ACC112 (cell line): ENCODE data around the gene IL12RB2.
A peak's percentile ranks its signal among the peaks of the same experiment; 100 is the strongest.
"Not testable (repeated sequence)": the region's sequence is repeated elsewhere in the genome, so short reads cannot be mapped to it uniquely, and the experiment has no call there.

Source experiments
- H2AFZ ChIP-seq: fragments of 200-600 bp; sonication (generic); one replicate; pipeline ENCODE4 v1.6.0; 2017; ENCODE audit warnings: antibody characterized with exemption, low read length; ENCODE audit not compliant: unreplicated experiment
- H3K27ac ChIP-seq: fragments of 200-600 bp; sonication (generic); 2 replicates; pipeline ENCODE4 v1.5.1; 2014; ENCODE audit warnings: low read depth, mild to moderate bottlenecking, antibody characterized with exemption, low read length, moderate library complexity
- H3K27me3 ChIP-seq: fragments of 200-600 bp; sonication (generic); 2 replicates; pipeline ENCODE4 v1.6.1; 2014; ENCODE audit warnings: mild to moderate bottlenecking, antibody characterized with exemption, low read length, moderate library complexity, mixed read lengths; ENCODE audit not compliant: insufficient read depth
- H3K36me3 ChIP-seq: fragments of 200-600 bp; sonication (generic); 2 replicates; pipeline ENCODE4 v1.6.1; 2016; ENCODE audit warnings: mild to moderate bottlenecking, antibody characterized with exemption, low read length, moderate library complexity, mixed read lengths; ENCODE audit not compliant: insufficient read depth
- H3K4me1 ChIP-seq: fragments of 200-600 bp; sonication (generic); one replicate; pipeline ENCODE4 v1.6.1; 2016; ENCODE audit warnings: low read length, mixed read lengths; ENCODE audit not compliant: insufficient read depth, unreplicated experiment, control insufficient read depth
- H3K4me3 ChIP-seq: fragments of 200-600 bp; sonication (generic); 2 replicates; pipeline ENCODE4 v1.5.1; 2014; ENCODE audit warnings: mild to moderate bottlenecking, low read depth, low read length
- H3K79me2 ChIP-seq: fragments of 200-600 bp; sonication (generic); one replicate; pipeline ENCODE4 v1.6.0; 2016; ENCODE audit warnings: low read length; ENCODE audit not compliant: control insufficient read depth, unreplicated experiment, insufficient read depth

The IL12RB2 gene

DNA sequence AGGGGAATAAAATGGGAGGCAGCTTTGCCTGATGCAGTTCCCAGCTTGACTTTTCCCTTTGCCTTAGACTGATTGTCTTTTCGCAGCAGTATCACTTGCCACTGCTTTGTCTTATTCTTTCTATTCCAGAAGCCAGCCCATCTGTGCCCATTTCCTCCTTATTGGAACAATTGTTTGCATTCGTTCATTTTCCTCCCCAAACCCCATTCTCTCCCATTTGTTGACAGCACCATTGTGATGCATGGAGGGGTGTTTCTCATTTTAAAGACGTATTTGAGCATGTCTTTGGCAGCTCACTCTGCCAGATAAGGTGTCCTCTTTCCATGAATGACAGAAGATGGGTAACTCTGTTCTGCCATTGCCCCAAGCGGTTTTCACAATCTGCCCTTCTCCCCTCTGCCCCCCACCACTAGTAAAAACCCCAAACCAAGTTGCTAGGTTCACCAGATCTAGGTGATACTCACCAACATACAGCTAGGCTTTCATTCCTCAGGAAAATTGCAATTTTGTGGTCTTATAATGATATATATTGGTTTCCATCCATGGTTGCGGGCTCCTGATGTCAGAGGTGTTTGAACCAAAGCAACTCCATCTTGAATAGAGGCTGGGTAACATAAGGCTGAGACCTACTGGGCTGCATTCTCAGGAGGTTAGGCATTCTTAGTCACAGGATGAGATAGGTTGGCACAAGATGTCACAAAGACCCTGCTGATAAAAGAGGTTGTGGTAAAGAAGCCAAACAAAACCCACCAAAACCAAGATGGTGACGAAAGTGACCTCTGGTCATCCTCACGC, 91.7 kb downstream of the IL12RB2 start:
- Histone ChIP-seq H3K79me2 (no peaks in the 10 kb centered on the region), H3K4me1 (peaks cover 13% of the 10 kb centered on the region), H3K27ac (no peak overlapping the region), H3K27me3 (no peaks in the 10 kb centered on the region), H2AFZ (no peak overlapping the region), H3K36me3 (peaks cover 3% of the 10 kb centered on the region; the same call in 1 of the 2 replicates), H3K4me3 (no peak overlapping the region)

DNA sequence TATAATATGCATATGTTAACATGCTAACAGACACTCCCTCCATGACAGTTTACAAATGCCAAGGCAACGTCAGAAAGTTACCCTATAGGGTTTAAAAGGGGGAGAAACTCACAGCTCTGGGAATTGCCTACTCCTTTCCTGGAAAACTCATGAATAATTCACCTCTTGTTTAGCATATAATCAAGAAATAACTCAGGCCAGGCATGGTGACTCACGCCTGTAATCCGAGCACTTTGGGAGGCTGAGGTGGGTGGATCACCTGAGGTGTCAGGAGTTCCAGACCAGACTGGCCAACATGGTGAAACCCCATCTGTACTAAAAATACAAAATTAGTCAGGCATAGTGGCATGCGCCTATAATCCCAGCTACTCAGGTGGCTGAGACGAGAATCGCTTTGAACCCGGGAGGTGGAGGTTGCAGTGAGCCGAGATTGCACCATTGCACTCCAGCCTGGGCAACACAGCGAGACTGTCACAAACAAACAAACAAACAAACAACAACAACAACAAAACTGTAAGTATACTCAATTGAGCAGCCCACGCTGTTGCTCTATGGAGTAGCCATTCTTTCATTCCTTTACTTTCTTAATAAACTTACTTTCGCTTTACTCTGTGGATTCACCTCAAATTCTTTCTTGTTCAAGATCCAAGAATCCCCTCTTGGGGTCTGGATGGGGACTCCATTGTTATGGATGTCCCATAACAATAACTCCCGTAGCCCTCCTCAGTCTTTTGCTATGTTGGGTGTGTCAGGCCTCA, 92.5 kb downstream of the IL12RB2 start:
- H3K27ac ChIP-seq, H3K79me2 ChIP-seq, H3K36me3 ChIP-seq, H3K4me3 ChIP-seq, H2AFZ ChIP-seq, H3K27me3 ChIP-seq: not testable (repeated sequence)
- H3K4me1 ChIP-seq: peaks cover 20% of the 10 kb centered on the region

DNA sequence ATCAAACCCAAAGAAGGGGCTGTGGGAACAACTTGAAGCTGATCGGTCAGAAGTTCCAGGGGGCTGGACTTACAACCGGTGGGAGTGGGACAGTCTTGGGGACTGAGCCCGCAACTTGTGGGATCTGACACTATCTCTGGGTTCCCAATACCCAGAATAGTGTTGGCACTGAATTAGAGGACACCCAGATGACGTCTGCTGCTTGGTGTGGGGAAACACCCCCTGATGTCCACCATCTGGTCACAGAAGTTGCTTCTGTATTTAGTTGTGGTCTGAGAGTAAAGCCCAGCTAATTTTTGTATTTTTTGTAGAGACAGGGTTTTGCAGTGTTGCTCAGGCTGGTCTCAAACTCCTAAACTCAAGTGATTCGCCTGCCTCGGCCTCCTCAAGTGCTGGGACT, 93.8 kb downstream of the IL12RB2 start:
- no peak overlapping the region for H2AFZ ChIP-seq
- H3K36me3 ChIP-seq: peaks cover 3% of the 10 kb centered on the region; the same call in 1 of the 2 replicates
- H3K27me3 ChIP-seq: no peaks in the 10 kb centered on the region

DNA sequence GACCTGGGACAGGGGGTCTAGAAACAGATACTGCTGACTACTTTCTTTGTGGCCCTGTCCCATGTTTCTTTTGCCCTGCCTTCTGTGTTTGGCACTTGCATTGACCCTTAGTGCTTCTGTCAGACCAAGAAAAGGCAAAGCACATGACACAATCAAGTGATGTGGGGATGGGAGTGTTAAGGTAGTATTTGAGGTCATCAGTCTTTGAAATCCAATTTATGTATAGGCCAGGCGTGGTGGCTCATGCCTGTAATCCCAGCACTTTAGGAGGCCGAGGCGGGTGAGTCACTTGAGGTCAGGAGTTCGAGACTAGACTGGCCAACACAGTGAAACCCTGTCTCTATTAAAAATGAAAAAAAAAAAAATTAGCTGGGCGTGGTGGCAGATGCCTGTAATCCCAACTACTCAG, 96.5 kb downstream of the IL12RB2 start:
- Histone ChIP-seq H3K4me1 (peaks cover 20% of the 10 kb centered on the region), H3K4me3 (no peak overlapping the region), H3K27me3 (no peaks in the 10 kb centered on the region), H3K27ac (peak overlapping the region; percentile 44), H3K36me3 (no peaks in the 10 kb centered on the region), H2AFZ (no peak overlapping the region), H3K79me2 (no peaks in the 10 kb centered on the region)

More for the DNA sequence above, 93.8 kb downstream of the IL12RB2 start:
- H3K27ac ChIP-seq: no peak overlapping the region
- peaks cover 20% of the 10 kb centered on the region for H3K4me1 ChIP-seq
- no peak overlapping the region for H3K4me3 ChIP-seq
- H3K79me2 ChIP-seq: no peaks in the 10 kb centered on the region

DNA sequence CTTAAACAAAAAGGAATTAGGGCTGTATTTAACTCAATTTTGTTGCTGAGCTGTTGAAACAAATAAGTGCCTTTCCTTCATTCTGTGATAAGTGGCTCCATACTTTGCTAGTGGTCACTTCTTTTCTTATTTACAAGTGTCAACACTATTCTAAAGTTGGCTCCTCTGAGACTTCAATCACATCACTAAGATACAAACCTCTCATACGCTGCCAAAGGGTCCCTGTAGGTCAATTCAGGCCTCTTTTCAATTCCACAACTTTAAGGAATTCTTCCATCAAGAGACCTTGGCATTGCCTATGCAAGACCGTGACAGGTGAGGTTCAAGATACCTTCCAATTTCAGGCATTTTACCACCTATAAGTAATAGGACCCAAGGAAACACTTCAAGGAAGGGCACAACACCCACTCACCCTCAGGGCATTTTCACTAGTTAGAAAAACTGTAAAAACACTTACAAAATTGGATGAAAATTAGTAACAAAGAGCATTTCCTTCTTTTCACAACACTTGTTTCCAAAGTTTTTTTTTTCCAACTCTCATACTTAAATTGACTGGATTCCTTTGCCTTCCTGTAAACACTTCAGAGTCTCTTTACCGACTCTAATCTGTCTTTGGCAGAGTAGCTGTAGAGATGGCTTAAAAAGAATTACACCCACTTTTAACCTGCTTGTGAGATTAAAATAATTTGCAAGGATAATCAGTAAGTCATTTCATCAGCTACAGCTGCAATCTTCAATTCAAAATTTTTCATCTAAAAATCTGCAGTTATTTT, 98.0 kb downstream of the IL12RB2 start:
- Histone ChIP-seq H3K4me1 (peaks cover 12% of the 10 kb centered on the region), H3K36me3 (peaks cover 5% of the 10 kb centered on the region; the same call in 1 of the 2 replicates), H3K79me2 (no peaks in the 10 kb centered on the region), H2AFZ (no peak overlapping the region), H3K4me3 (no peak overlapping the region), H3K27me3 (no peaks in the 10 kb centered on the region), H3K27ac (peak overlapping the region; percentile 15; the same call in 1 of the 2 replicates)

DNA sequence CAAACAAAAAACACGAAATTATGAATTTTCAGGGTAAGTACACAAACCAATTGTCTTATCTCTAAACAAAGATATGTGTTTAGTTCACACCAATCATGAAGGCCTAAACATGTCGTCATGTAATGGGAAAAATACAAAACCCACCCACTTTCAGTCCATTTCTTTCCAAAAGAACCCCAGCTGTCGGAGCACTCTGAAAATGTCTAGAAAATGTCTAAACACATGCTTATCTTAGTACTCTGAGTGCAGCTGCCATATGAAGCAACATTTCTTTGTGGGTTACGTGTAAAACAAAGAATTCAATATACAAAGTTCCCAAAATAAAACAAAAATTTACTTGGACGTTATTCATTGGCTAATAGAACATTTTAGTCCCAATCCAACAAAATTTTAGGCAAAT, 99.8 kb downstream of the IL12RB2 start:
- no peaks in the 10 kb centered on the region for H3K79me2 ChIP-seq
- no peak overlapping the region for H3K4me3 ChIP-seq
- H3K4me1 ChIP-seq: peaks cover 12% of the 10 kb centered on the region
- H3K27ac ChIP-seq: no peak overlapping the region
- H3K36me3 ChIP-seq: peaks cover 18% of the 10 kb centered on the region
- H2AFZ ChIP-seq: no peak overlapping the region
- H3K27me3 ChIP-seq: no peaks in the 10 kb centered on the region

DNA sequence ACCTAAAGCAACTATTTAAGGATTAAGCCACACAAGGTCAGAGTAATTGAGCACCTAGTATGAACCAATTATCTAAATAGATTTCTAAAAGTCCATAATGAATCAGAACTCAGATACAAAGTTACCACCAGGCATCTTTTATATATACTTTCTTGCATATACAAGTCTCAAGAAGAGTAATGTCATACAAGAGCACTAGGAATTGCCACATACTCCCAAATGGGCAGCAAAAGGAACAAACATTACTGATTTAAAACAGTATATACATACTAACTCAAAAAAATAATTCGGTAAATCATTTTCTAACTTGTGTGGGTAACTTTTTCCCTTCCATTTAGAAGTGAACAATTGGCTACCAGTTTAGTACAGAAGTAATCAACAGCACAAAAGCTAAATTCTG, 100.5 kb downstream of the IL12RB2 start:
- Histone ChIP-seq H3K79me2 (no peaks in the 10 kb centered on the region), H3K4me3 (no peak overlapping the region), H3K36me3 (peaks cover 18% of the 10 kb centered on the region), H3K27me3 (no peaks in the 10 kb centered on the region), H2AFZ (no peak overlapping the region), H3K4me1 (peaks cover 12% of the 10 kb centered on the region), H3K27ac (no peak overlapping the region)

DNA sequence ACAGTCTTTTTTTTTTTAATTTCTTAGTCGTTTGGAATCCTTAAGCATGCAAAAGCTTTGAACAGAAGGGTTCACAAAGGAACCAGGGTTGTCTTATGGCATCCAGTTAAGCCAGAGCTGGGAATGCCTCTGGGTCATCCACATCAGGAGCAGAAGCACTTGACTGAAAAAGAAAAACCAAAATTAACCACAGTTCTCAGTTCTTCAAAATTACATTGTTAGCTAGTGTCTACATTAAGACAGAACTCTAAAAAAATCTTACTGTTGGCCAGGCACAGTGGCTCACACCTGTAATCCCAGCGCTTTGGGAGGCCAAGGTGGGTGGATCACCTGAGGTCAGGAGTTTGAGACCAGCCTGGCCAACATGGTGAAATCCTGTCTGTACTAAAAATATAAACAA, 105.4 kb downstream of the IL12RB2 start:
- H3K79me2 ChIP-seq: peaks cover 37% of the 10 kb centered on the region
- H2AFZ ChIP-seq, H3K4me1 ChIP-seq, H3K27me3 ChIP-seq, H3K4me3 ChIP-seq, H3K27ac ChIP-seq: not testable (repeated sequence)
- H3K36me3 ChIP-seq: peaks cover 40% of the 10 kb centered on the region

DNA sequence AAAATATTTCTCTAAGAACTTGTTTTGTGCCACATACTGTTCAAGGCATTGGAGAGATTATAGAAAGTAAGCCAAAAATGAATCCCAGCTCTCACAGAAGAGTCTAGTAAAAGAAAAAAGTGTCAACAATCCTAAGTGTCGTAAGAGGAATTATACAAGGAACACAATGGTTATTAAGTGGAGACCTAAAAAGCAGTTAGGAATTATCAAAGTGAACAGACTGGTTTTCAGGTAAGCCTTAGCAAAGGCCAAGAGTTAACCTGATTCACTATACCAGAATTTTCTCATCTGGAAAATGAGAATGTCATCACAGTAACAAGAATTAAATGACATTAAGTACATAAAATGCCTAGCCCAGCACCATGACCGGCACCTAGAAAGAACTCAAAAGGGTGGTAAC, 106.9 kb downstream of the IL12RB2 start:
- Histone ChIP-seq H3K79me2 (peaks cover 51% of the 10 kb centered on the region), H2AFZ (no peak overlapping the region), H3K4me1 (no peaks in the 10 kb centered on the region), H3K4me3 (no peak overlapping the region), H3K36me3 (peaks cover 42% of the 10 kb centered on the region), H3K27ac (no peak overlapping the region), H3K27me3 (no peaks in the 10 kb centered on the region)

DNA sequence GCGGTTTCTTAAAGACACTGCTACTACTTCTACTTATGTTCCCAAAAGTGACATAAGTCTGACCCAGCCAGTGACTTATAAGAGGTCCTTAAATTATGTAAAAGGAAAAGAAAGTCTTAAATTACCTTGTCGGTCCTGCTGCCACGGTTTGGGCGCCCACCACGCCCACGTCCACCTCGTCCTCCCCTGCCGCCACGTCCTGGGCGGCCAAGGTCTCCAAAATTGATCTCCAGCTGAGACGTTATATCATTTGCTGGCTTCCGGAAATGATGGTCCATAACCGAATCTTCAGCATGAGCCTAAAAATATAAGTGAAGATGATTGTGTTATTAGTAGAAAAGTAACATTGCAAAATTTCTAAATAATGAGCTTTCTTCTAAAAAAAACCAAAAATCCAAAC, 107.4 kb downstream of the IL12RB2 start:
- Histone ChIP-seq H3K27ac (no peak overlapping the region), H2AFZ (no peak overlapping the region), H3K4me1 (no peaks in the 10 kb centered on the region), H3K4me3 (no peak overlapping the region), H3K27me3 (no peaks in the 10 kb centered on the region), H3K79me2 (peaks cover 53% of the 10 kb centered on the region), H3K36me3 (peaks cover 42% of the 10 kb centered on the region)
